Trophoblast cell (in vitro differentiated cells and primary cell): ENCODE measurements around the gene TRAP1.

Experiments
- DNase-seq, 2 donors: peaks; one replicate each; pipeline ENCODE4 v3.0.0-alpha.2; 2016
- H2AFZ ChIP-seq: 2 replicates; pipeline ENCODE4 v1.6.1; 2013; ENCODE audit warnings: low read length, moderate library complexity, mild to moderate bottlenecking; ENCODE audit not compliant: insufficient read depth, poor library complexity
- H2AK5ac ChIP-seq: 2 replicates; pipeline ENCODE4 v1.6.1; 2013; ENCODE audit warnings: mild to moderate bottlenecking, low read length
- H2BK120ac ChIP-seq: 2 replicates; pipeline ENCODE4 v1.6.1; 2013; ENCODE audit warnings: low read length, mild to moderate bottlenecking, moderate library complexity; ENCODE audit not compliant: insufficient read depth, poor library complexity
- H2BK12ac ChIP-seq: 2 replicates; pipeline ENCODE4 v1.6.1; 2013; ENCODE audit warnings: mild to moderate bottlenecking, low read length, moderate library complexity
- H2BK5ac ChIP-seq: 2 replicates; pipeline ENCODE4 v1.6.1; 2013; ENCODE audit warnings: low read length, low read depth, moderate library complexity, mild to moderate bottlenecking; ENCODE audit not compliant: poor library complexity
- H3K14ac ChIP-seq: 2 replicates; pipeline ENCODE4 v1.6.1; 2013; ENCODE audit warnings: mild to moderate bottlenecking, low read length
- H3K18ac ChIP-seq: 2 replicates; pipeline ENCODE4 v1.6.1; 2013; ENCODE audit warnings: mild to moderate bottlenecking, low read length
- H3K23ac ChIP-seq: 2 replicates; pipeline ENCODE4 v1.6.1; 2013; ENCODE audit warnings: low read length
- H3K27ac ChIP-seq: 2 replicates; pipeline ENCODE4 v1.5.1; 2013; ENCODE audit warnings: low read depth, mild to moderate bottlenecking, inconsistent platforms, low read length, moderate library complexity
- H3K27me3 ChIP-seq: 2 replicates; pipeline ENCODE4 v1.6.1; 2013; ENCODE audit warnings: inconsistent platforms, mild to moderate bottlenecking, low read length, moderate library complexity; ENCODE audit not compliant: insufficient read depth
- H3K36me3 ChIP-seq, 2 experiments: 1 replicate in 1 of 2; 2 replicates in 1 of 2; pipeline ENCODE4 v1.6.1; 2013; ENCODE audit warnings: low read length in 2 of 2, mild to moderate bottlenecking in 2 of 2, moderate library complexity in 1 of 2; ENCODE audit not compliant: insufficient read depth in 2 of 2, control insufficient read depth in 1 of 2
- H3K4ac ChIP-seq: 2 replicates; pipeline ENCODE4 v1.6.1; 2013; ENCODE audit warnings: low read depth, mild to moderate bottlenecking, low read length, moderate library complexity
- H3K4me1 ChIP-seq, 2 experiments: 1 replicate in 1 of 2; 2 replicates in 1 of 2; pipeline ENCODE4 v1.6.1; 2013; ENCODE audit warnings: low read length in 2 of 2, mild to moderate bottlenecking in 2 of 2, moderate library complexity in 1 of 2; ENCODE audit not compliant: insufficient read depth in 2 of 2, control insufficient read depth in 1 of 2
- H3K4me2 ChIP-seq: 2 replicates; pipeline ENCODE4 v1.6.1; 2013; ENCODE audit warnings: inconsistent platforms, mild to moderate bottlenecking, low read length, moderate library complexity
- H3K4me3 ChIP-seq: 2 replicates; pipeline ENCODE4 v1.5.1; 2013; ENCODE audit warnings: mild to moderate bottlenecking, low read depth, low read length, inconsistent platforms
- H3K79me1 ChIP-seq: one replicate; pipeline ENCODE4 v1.6.1; 2013; ENCODE audit warnings: low read length
- H3K79me2 ChIP-seq: 2 replicates; pipeline ENCODE4 v1.6.1; 2013; ENCODE audit warnings: low read length, mild to moderate bottlenecking; ENCODE audit not compliant: control insufficient read depth, insufficient read depth, poor library complexity
- H3K9ac ChIP-seq: 2 replicates; pipeline ENCODE4 v1.6.1; 2013; ENCODE audit warnings: mild to moderate bottlenecking, low read length
- H3K9me3 ChIP-seq: 2 replicates; pipeline ENCODE4 v1.6.1; 2013; ENCODE audit warnings: low read depth, mild to moderate bottlenecking, control low read depth, inconsistent platforms, low read length; ENCODE audit not compliant: insufficient read depth
- H4K12ac ChIP-seq: 2 replicates; pipeline ENCODE4 v1.6.1; 2013; ENCODE audit warnings: low read depth, mild to moderate bottlenecking, low read length, moderate library complexity
- H4K8ac ChIP-seq: 2 replicates; pipeline ENCODE4 v1.6.1; 2013; ENCODE audit warnings: low read depth, mild to moderate bottlenecking, low read length, moderate library complexity
- H4K91ac ChIP-seq: one replicate; pipeline ENCODE4 v1.6.1; 2013; ENCODE audit warnings: low read depth, mild to moderate bottlenecking, low read length, moderate library complexity
- WGBS: extraction: QIAGEN DNeasy Blood & Tissue Kit; methylation state at CpG from one replicate; pipeline ENCODE4 v1.1.7; 2013; ENCODE audit warnings: missing lambda C conversion rate; ENCODE audit not compliant: insufficient read length, insufficient coverage; ENCODE audit errors: extremely low coverage; 5-methylcytosine and 5-hydroxymethylcytosine counted together

TRAP1 gene

GRCh38 chr16:3650631-3651265 is 66.6 kb downstream of the TRAP1 start:
- H3K36me3 ChIP-seq: peaks cover 23 to 27% of the 10 kb centered on the region in 2 experiments
- H3K4me1 ChIP-seq: peaks cover 2 to 11% of the 10 kb centered on the region in 2 experiments
- H2AFZ ChIP-seq: no peak overlapping the region
- H3K23ac ChIP-seq: no peak overlapping the region
- no peak overlapping the region for H2AK5ac ChIP-seq
- no peaks in the 10 kb centered on the region for H3K79me1 ChIP-seq
- no peak overlapping the region for H3K18ac ChIP-seq
- H3K14ac ChIP-seq: no peak overlapping the region
- no peak overlapping the region for H2BK12ac ChIP-seq
- H2BK5ac ChIP-seq: no peak overlapping the region
- H3K27ac ChIP-seq: no peak overlapping the region
- no peak overlapping the region for H3K4me3 ChIP-seq
- no CpG with 5 or more reads among the region's 13 CpGs for WGBS
- DNase-seq: no peak
- H4K91ac ChIP-seq: no peak overlapping the region
- no peak overlapping the region for H4K12ac ChIP-seq
- H3K9ac ChIP-seq: no peak overlapping the region
- H3K79me2 ChIP-seq: no peaks in the 10 kb centered on the region
- H3K4ac ChIP-seq: no peak overlapping the region
- H3K4me2 ChIP-seq: no peak overlapping the region
- H4K8ac ChIP-seq: no peak overlapping the region
- no peaks in the 10 kb centered on the region for H3K9me3 ChIP-seq
- H3K27me3 ChIP-seq: no peaks in the 10 kb centered on the region
- H2BK120ac ChIP-seq: no peak overlapping the region

GRCh38 chr16:3646348-3646920 is 70.9 kb downstream of the TRAP1 start:
- Histone ChIP-seq H3K9ac (no peak overlapping the region), H4K91ac (no peak overlapping the region), H2AK5ac (no peak overlapping the region), H3K79me2 (no peaks in the 10 kb centered on the region), H2BK5ac (no peak overlapping the region), H3K27me3 (no peaks in the 10 kb centered on the region), H3K27ac (no peak overlapping the region), H3K4me1 (peaks cover 13 to 24% of the 10 kb centered on the region in 2 experiments), H3K9me3 (no peaks in the 10 kb centered on the region), H3K18ac (no peak overlapping the region), H4K12ac (no peak overlapping the region), H3K4me2 (no peak overlapping the region), H3K4ac (no peak overlapping the region), H4K8ac (no peak overlapping the region), H3K79me1 (peaks cover 9% of the 10 kb centered on the region), H2BK12ac (no peak overlapping the region), H3K4me3 (no peak overlapping the region), H3K36me3 (peaks cover 5 to 7% of the 10 kb centered on the region in 2 experiments), H3K14ac (no peak overlapping the region), H2AFZ (no peak overlapping the region), H3K23ac (no peak overlapping the region), H2BK120ac (no peak overlapping the region)
- no peak for DNase-seq
- no CpG with 5 or more reads among the region's 15 CpGs for WGBS

- Histone ChIP-seq H3K27ac (no peak overlapping the region), H4K91ac (no peak overlapping the region), H3K18ac (no peak overlapping the region), H2BK5ac (no peak overlapping the region), H3K4me3 (no peak overlapping the region), H3K79me2 (no peaks in the 10 kb centered on the region), H3K4ac (no peak overlapping the region), H3K14ac (no peak overlapping the region), H4K8ac (no peak overlapping the region), H2BK12ac (no peak overlapping the region), H2AFZ (no peak overlapping the region), H3K36me3 (peaks cover 3 to 8% of the 10 kb centered on the region in 2 experiments), H2AK5ac (no peak overlapping the region), H4K12ac (no peak overlapping the region), H3K9me3 (peaks cover 2% of the 10 kb centered on the region), H3K9ac (no peak overlapping the region), H3K4me1 (peaks cover 19 to 30% of the 10 kb centered on the region in 2 experiments), H3K23ac (no peak overlapping the region), H3K4me2 (no peak overlapping the region), H3K79me1 (peaks cover 15% of the 10 kb centered on the region), H2BK120ac (no peak overlapping the region), H3K27me3 (no peaks in the 10 kb centered on the region)
- no CpG with 5 or more reads among the region's 19 CpGs for WGBS
- DNase-seq: no peak
Measured at GRCh38 chr16:3645504-3646347, 71.6 kb downstream of the TRAP1 start.

GRCh38 chr16:3645108-3645503 is 72.2 kb downstream of the TRAP1 start:
- H2BK120ac ChIP-seq: no peak overlapping the region
- H3K79me1 ChIP-seq: peaks cover 17% of the 10 kb centered on the region
- no CpG with 5 or more reads among the region's 6 CpGs for WGBS
- peaks cover 26 to 35% of the 10 kb centered on the region in 2 experiments for H3K4me1 ChIP-seq
- H4K91ac ChIP-seq: no peak overlapping the region
- H3K4ac ChIP-seq: no peak overlapping the region
- no peak overlapping the region for H3K23ac ChIP-seq
- H3K36me3 ChIP-seq: peaks cover 3 to 7% of the 10 kb centered on the region in 2 experiments
- H2AFZ ChIP-seq: no peak overlapping the region
- H4K8ac ChIP-seq: no peak overlapping the region
- H3K18ac ChIP-seq: no peak overlapping the region
- no peak overlapping the region for H3K27ac ChIP-seq
- no peak for DNase-seq
- H3K4me2 ChIP-seq: no peak overlapping the region
- no peak overlapping the region for H3K9ac ChIP-seq
- H2BK12ac ChIP-seq: no peak overlapping the region
- no peaks in the 10 kb centered on the region for H3K79me2 ChIP-seq
- no peak overlapping the region for H2AK5ac ChIP-seq
- no peak overlapping the region for H4K12ac ChIP-seq
- no peak overlapping the region for H3K4me3 ChIP-seq
- H3K14ac ChIP-seq: peak overlapping the region; percentile 23
- peaks cover 2% of the 10 kb centered on the region for H3K9me3 ChIP-seq
- no peak overlapping the region for H2BK5ac ChIP-seq
- no peaks in the 10 kb centered on the region for H3K27me3 ChIP-seq
